ENCODE results near the gene OR9K2. TPM values are rescaled to one million over a fixed set of nuclear protein-coding genes. Genes with fewer than 3 reads are reported as not detected.

OR9K2 gene
- total RNA-seq, 1 experiment from 2014 or later = not detected

GRCh38 chr12:55142669-55143565 lies 16.7 kb downstream of the OR9K2 start:
- H3K36me3 ChIP-seq (ENCODE audit: control insufficient read depth in 1 of 2, insufficient read depth in 2 of 2, low read length in 2 of 2) = no peaks in the 10 kb centered on the region
- no peaks in the 10 kb centered on the region for H4K20me1 ChIP-seq (ENCODE audit: insufficient read depth)
- CTCF ChIA-PET = interaction anchor here (1.0 to 1.7 kb wide), 2 partner anchors 71 to 150 kb away, joined by 5 to 13 read pairs; no protein-coding TSS in a partner anchor
- no peak overlapping the region for H3K4me3 ChIP-seq (replicated peaks in 1 of 2; ENCODE audit: low read depth in 1 of 2, low read length in 2 of 2)
- H3K9ac ChIP-seq (ENCODE audit: low read length) = no peak overlapping the region
- TF ChIP-seq SIN3A (IDR thresholded peaks at IDR 0.05; ENCODE audit: low read depth) (no peak), CBX3 (IDR thresholded peaks at IDR 0.05; ENCODE audit: low read depth) (0 out of 2 replicates have a peak, but pooled peaks have one; percentile 28), CTCF (IDR thresholded peaks at IDR 0.05 in 2 of 3, conservative IDR thresholded peaks at IDR 0.05 in 1 of 3; ENCODE audit: borderline replicate concordance in 1 of 3, insufficient read depth in 1 of 3, low read depth in 2 of 3, low read length in 2 of 3) (peak; percentile 71 to 81 (median 80); a peak in 5 of 6 replicates), ZBTB33 (IDR thresholded peaks at IDR 0.05; ENCODE audit: extremely low read depth, insufficient replicate concordance, low read length) (no peak), EZH2 (IDR thresholded peaks at IDR 0.05) (no peak), POLR2AphosphoS5 (IDR thresholded peaks at IDR 0.05; ENCODE audit: low read depth, low read length) (no peak), FOSL1 (IDR thresholded peaks at IDR 0.05; ENCODE audit: low read depth) (no peak), RAD21 (IDR thresholded peaks at IDR 0.05; ENCODE audit: low read depth) (peak; percentile 67), SRF (IDR thresholded peaks at IDR 0.05; ENCODE audit: low read depth) (no peak), ZFX (IDR thresholded peaks at IDR 0.05) (no peak), ELF1 (IDR thresholded peaks at IDR 0.05; ENCODE audit: borderline replicate concordance, low read depth) (0 out of 2 replicates have a peak, but pooled peaks have one; percentile 18), JUND (IDR thresholded peaks at IDR 0.05) (no peak)
- TF ChIP-seq, protein P1, sequence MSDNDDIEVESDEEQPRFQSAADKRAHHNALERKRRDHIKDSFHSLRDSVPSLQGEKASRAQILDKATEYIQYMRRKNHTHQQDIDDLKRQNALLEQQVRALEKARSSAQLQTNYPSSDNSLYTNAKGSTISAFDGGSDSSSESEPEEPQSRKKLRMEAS (IDR thresholded peaks at IDR 0.05) = no peak
- TF ChIP-seq, protein P2, sequence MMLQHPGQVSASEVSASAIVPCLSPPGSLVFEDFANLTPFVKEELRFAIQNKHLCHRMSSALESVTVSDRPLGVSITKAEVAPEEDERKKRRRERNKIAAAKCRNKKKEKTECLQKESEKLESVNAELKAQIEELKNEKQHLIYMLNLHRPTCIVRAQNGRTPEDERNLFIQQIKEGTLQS (IDR thresholded peaks at IDR 0.05) = no peak
- no peaks in the 10 kb centered on the region for H3K4me1 ChIP-seq (ENCODE audit: control insufficient read depth in 1 of 2, insufficient read depth in 2 of 2, low read length in 2 of 2)
- DNase-seq (ENCODE audit: low read depth, low spot score) = peak; percentile 41
- intact Hi-C loops (cut with micrococcal nuclease) = loop anchor here (1.0 to 5.0 kb wide), 2 partner anchors 71 to 150 kb away; no protein-coding TSS in a partner anchor
- H3K9me3 ChIP-seq (ENCODE audit: control insufficient read depth in 1 of 2, insufficient read depth in 1 of 2, low read depth in 1 of 2, low read length in 2 of 2) = no peaks in the 10 kb centered on the region
- no peak overlapping the region for H2AFZ ChIP-seq (ENCODE audit: low read depth, low read length, poor library complexity, severe bottlenecking)
- RAD21 ChIA-PET (ENCODE audit: low non-redundant PET in 1 of 2, low total read pairs in 2 of 2, uncharacterized antibody in 2 of 2, unreplicated experiment in 2 of 2) = no interaction called here
- no TSS peak for BruUV-seq (replicated peaks)
- ATAC-seq = peak; percentile 90
- no peaks in the 10 kb centered on the region for H3K79me2 ChIP-seq (ENCODE audit: insufficient read depth, low read length)
- POLR2A ChIA-PET = no interaction called here
- no peak overlapping the region for H3K27ac ChIP-seq (ENCODE audit: low read depth, low read length)
- H3K9me2 ChIP-seq (ENCODE audit: insufficient read depth) = no peaks in the 10 kb centered on the region
- H3K27me3 ChIP-seq (ENCODE audit: insufficient read depth, low read length) = no peaks in the 10 kb centered on the region; the same call in 1 of the 2 replicates
- H3K4me2 ChIP-seq (ENCODE audit: low read length) = no peak overlapping the region

Measured in HCT116 (cell line).